GM13977 (cell line): Measurements from ENCODE around the gene NECAB3.

Experiments
- DNase-seq: peaks from one replicate; pipeline ENCODE4 v3.0.0; 2012; ENCODE audit warnings: low spot score
- in situ Hi-C: fragments of 300-500 bp; cut with MboI; formaldehyde crosslinking; loops from one replicate; pipeline ENCODE4 v1.12.0; 2022; ENCODE audit warnings: low sequenced_read_pairs, low pct_unique_long_range_greater_than_20kb, mixed read lengths, inconsistent platforms; ENCODE audit not compliant: unreplicated experiment
- TF ChIP-seq, protein P1 (sequence below): IDR thresholded peaks from 2 replicates; pipeline ENCODE4 v1.5.1; 2012; ENCODE audit warnings: mild to moderate bottlenecking, control low read depth; ENCODE audit not compliant: insufficient read depth; ENCODE audit errors: extremely low read depth, missing control alignments

The NECAB3 gene

DNA sequence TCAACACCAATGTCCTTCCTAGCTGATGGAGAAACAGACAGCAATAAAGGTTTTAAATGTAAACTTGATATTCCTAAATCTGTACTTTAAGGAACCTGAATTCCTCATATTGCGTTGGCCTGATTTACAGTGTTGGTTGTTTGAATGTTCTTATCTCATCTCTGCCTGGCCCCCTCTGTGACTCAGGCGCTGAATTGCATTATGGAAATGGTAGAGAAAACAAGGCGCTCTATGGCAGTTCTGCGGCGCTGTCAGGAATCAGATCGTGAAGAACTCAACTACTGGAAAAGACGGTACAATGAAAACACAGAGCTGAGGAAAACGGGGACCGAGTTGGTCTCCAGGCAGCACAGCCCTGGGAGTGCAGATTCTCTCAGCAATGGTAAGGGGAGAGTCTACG lies 44.7 kb downstream of the NECAB3 start:
- TF ChIP-seq, protein P1, sequence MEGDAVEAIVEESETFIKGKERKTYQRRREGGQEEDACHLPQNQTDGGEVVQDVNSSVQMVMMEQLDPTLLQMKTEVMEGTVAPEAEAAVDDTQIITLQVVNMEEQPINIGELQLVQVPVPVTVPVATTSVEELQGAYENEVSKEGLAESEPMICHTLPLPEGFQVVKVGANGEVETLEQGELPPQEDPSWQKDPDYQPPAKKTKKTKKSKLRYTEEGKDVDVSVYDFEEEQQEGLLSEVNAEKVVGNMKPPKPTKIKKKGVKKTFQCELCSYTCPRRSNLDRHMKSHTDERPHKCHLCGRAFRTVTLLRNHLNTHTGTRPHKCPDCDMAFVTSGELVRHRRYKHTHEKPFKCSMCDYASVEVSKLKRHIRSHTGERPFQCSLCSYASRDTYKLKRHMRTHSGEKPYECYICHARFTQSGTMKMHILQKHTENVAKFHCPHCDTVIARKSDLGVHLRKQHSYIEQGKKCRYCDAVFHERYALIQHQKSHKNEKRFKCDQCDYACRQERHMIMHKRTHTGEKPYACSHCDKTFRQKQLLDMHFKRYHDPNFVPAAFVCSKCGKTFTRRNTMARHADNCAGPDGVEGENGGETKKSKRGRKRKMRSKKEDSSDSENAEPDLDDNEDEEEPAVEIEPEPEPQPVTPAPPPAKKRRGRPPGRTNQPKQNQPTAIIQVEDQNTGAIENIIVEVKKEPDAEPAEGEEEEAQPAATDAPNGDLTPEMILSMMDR, result no peak
- DNase-seq, result no peak
- in situ Hi-C loops, result no loop called here

DNA sequence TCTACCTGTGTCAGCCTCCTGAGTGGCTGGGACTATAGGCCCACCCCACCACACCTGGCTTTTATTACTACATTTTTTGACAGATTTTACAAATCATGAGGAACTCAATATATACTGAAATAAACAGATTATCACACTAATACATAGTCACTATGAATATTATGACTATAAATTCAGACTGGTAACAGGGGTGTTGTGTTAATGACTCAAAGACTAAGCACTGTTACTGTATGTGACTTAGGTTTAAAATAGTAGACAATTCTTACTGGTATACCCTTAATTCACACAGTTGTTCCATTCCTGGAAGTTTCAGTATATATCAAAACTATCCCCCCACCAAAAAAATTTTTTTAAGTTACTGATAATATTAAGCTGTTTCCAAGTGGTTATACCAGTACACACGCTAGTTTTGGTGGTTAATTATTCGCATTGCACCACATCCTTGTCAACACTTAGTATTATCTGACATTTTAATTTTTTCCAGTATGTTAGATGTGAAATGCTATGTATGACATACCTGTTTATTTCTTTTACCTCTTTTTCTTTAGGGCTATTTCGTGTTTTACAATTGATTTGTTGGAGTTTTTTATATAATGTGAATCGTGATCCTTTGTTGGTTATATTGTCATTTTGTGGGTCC lies 46.5 kb downstream of the NECAB3 start:
- in situ Hi-C loops, result no loop called here
- no peak for DNase-seq
- TF ChIP-seq, protein P1, result no peak

GRCh38 chr20:33626190-33626589 lies 48.0 kb downstream of the NECAB3 start:
- in situ Hi-C loops, result no loop called here
- TF ChIP-seq, protein P1, result no peak
- no peak for DNase-seq

GRCh38 chr20:33624399-33624798 lies 49.8 kb downstream of the NECAB3 start:
- no peak for DNase-seq
- TF ChIP-seq, protein P1, result no peak
- in situ Hi-C loops, result no loop called here

- in situ Hi-C loops, result no loop called here
- TF ChIP-seq, protein P1, result no peak
- no peak for DNase-seq
These were observed 51.4 kb downstream of the NECAB3 start for GRCh38 chr20:33622705-33623365.

GRCh38 chr20:33621717-33622400 lies 52.4 kb downstream of the NECAB3 start:
- no peak for DNase-seq
- TF ChIP-seq, protein P1, result no peak
- in situ Hi-C loops, result no loop called here
